ENCODE data around the gene EXOSC3.

DNA sequence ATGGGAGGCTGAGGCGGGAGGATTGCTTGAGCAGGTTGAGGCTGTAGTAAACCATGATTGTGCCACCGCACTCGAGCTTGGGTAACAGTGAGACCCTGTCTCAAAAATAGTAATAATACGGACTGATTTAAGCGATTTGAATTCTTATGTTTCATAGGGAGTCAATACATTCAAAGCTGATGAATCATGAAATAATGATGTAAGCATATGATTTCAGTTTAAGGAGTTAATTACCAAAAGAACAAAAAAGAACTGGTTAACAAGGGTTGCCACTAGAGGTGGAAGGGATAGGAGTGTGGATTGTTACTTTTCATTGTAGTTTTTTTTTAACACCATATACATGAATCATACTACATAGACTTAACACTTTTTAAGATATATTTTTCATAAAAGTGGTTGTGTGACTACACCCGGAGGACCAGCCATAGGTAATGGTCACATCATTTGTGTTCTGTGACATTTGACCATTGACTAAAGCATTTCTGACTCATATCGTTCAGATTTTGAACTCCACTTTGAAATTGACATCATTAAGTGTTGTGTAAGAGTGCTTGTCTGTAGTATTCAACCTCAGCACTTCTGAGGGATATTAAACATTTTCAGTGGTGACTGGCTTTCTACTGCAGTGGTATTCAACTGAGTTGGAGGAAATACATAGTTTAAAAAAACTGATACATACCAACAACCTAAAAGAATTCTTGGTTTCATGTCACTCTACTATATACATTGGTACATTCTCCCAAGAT lies 24.3 kb downstream of the EXOSC3 start:
- TF ChIP-seq EZH2 (IDR thresholded peaks at IDR 0.05) (no peak), EZH2phosphoT487 (IDR thresholded peaks at IDR 0.05) (no peak)
- TF ChIP-seq, protein P1, sequence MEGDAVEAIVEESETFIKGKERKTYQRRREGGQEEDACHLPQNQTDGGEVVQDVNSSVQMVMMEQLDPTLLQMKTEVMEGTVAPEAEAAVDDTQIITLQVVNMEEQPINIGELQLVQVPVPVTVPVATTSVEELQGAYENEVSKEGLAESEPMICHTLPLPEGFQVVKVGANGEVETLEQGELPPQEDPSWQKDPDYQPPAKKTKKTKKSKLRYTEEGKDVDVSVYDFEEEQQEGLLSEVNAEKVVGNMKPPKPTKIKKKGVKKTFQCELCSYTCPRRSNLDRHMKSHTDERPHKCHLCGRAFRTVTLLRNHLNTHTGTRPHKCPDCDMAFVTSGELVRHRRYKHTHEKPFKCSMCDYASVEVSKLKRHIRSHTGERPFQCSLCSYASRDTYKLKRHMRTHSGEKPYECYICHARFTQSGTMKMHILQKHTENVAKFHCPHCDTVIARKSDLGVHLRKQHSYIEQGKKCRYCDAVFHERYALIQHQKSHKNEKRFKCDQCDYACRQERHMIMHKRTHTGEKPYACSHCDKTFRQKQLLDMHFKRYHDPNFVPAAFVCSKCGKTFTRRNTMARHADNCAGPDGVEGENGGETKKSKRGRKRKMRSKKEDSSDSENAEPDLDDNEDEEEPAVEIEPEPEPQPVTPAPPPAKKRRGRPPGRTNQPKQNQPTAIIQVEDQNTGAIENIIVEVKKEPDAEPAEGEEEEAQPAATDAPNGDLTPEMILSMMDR (IDR thresholded peaks at IDR 0.05) = no peak

All from neural progenitor cell (in vitro differentiated cells).